SK-N-DZ (cell line): ENCODE measurements around the gene METTL21A.
A peak's percentile ranks its signal among the peaks of the same experiment; 100 is the strongest.

Source experiments
- DNase-seq: peaks from one replicate; pipeline ENCODE4 v3.0.0-alpha.2; 2015; ENCODE audit warnings: low spot score

METTL21A gene

DNA sequence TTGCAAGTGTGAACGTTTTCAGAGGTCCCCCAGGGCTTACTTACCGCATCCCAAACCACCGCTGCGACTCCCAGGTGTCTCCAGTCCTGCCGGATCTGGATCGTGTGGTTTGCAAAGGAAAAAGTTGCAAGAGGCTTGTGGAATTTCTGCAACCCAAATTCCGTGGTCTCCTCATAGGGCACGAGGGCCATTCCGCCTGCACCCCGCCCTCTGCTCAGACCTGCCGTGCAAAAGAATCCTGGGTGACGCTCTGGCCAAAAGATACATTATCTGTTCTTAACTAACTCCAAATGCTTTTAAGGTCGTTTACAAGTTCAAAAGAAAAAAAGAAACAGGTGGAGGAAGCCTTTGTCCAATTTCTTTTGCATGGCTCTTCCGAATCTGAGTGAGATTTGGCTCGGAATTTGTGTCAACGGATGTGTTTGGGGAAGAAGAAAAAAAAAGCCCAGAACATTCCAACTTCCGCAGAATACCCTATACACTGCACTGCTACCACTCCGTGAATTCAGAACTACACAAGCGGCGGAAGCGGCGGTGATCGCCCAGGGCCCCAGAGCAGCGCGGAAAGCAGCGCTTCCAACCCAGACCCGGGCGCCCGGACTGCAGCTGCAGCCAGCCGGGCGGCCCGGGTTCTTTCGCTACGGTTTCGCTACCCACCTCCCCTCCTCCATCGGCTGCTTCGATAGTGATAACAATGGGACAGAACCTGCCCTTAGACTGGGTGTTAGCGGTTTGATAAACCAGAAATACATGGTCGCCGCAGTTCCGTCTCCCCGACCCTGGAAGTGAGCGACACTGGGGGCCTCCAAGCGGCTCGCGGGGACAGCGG lies 795 bp downstream of the METTL21A start:
- peak; percentile 43 for DNase-seq

GRCh38 chr2:207621501-207622039 lies 3.6 kb downstream of the METTL21A start:
- DNase-seq = no peak

GRCh38 chr2:207619764-207620203 lies 5.4 kb downstream of the METTL21A start:
- DNase-seq = no peak

- DNase-seq = no peak
Observed at GRCh38 chr2:207617011-207617671, 8.1 kb downstream of the METTL21A start.

- no peak for DNase-seq
Observed at GRCh38 chr2:207616185-207616584, 9.0 kb downstream of the METTL21A start.

DNA sequence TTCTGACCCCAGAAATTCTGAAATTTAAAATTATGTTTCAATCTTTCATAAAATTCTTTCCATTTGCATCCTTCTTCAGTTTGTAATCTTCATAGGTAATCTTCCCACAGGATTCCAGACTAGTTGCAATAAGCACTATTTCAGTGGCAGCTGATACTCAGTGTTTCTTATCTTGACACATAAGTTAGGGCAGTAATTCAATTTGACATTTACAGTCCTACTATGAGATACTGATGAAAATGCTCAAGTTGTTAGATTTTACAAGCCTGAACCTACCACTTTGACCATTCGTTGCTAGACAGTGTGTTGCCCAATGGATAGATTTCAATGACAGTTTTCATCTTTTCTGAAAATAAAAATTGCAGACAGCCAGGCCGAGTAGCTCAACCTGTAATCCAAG lies 10.4 kb downstream of the METTL21A start:
- no peak for DNase-seq

DNA sequence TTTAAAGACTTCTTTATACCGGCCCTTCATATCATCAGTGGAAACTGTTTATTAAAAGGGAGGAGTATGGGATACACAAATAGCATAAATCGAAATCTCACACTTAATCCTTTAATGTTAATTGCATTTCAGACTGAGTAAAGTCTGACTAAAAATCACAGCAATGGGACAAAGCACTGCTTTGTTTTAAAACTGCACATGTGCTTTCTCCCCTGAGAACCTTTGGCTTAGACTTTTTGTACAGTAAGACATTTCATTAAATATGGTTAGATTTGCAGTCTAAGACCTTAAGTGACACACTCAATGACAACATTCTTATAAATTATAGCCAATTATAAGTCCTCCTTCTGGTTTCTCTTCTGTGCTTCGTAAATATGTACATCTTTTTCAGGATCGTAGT lies 12.5 kb downstream of the METTL21A start:
- DNase-seq = no peak

- no peak for DNase-seq
Observed at GRCh38 chr2:207606829-207607228, 18.4 kb downstream of the METTL21A start.

DNA sequence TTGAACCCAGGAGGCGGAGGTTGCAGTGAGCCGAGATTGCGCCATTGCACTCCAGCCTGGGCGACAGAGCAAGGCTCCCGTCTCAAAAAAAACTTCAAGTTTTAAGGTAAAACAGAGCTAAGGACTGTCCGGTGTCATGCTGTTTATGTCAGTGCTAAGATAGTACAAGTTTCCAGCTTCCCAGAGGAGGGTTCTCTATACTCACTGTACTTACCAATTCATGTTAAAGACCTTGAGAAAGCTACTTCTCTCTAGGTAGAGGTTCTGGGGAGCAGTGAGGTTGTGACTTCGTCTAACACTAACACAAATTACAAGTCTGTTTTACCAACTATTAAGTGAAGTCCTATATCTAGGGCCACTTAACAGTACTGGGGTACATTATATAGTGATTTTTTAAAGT lies 18.8 kb downstream of the METTL21A start:
- DNase-seq = no peak

- DNase-seq = no peak
Observed at GRCh38 chr2:207603486-207603885, 21.7 kb downstream of the METTL21A start.

- DNase-seq = no peak
Observed at GRCh38 chr2:207601774-207602173, 23.4 kb downstream of the METTL21A start.

GRCh38 chr2:207600231-207600630 lies 25.0 kb downstream of the METTL21A start:
- no peak for DNase-seq

- no peak for DNase-seq
Observed at GRCh38 chr2:207599636-207600035, 25.6 kb downstream of the METTL21A start.

GRCh38 chr2:207594731-207595130 lies 30.5 kb downstream of the METTL21A start:
- DNase-seq = no peak

GRCh38 chr2:207594264-207594663 lies 30.9 kb downstream of the METTL21A start:
- no peak for DNase-seq

DNA sequence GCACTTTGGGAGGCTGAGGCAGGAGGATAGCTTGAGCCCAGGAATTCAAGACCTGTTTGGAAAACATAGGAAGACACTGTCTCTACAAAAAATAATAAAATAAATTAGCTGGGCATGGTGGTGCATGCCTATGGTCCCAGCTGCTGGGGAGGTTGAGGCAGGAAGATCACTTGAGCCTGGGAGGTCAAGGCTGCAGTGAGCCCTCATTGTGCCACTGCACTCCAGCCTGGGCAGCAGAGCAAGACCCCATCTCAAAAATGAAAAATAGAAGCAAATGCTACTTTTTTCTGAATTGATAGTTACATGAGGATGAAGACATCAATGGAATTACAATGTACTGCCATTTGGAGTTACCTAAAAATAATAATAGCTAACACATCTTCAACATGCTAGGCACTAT lies 31.9 kb downstream of the METTL21A start:
- DNase-seq = no peak

GRCh38 chr2:207589143-207589542 lies 36.1 kb downstream of the METTL21A start:
- no peak for DNase-seq

DNA sequence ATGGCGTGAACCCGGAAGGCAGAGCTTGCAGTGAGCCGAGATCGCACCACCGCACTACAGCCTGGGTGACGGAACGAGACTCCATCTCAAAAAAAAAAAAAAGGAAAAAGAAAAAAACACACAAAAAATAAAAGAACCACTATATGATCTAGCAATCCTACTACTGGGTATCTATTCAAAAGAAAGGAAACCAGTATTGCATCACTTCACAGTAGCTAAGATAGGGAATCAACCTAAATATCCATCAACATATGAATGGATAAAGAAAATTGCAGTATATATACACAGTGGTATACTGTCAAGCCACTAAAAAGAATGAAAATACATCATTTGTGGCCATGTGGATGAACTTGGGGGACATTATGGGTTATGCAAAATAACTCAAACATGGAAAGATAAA lies 37.9 kb downstream of the METTL21A start:
- no peak for DNase-seq

DNA sequence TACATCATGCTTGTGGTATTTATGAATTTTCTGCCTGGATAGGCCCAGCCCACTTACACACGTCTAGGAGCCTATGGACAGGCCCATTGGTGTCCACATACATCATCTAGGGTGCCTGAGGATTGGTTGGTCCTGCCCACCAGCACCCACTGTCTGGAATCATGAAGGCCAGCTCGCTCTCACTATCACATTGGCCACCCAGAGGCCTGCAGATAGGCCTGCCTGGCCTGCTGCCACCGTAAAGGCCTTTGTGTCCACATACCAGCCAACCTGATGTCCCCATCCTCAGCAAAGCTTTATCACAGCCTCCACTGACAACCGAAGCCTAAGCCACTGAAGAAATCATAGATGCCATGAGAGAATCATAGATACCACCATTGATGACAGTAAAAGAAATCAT lies 40.2 kb downstream of the METTL21A start:
- no peak for DNase-seq

- no peak for DNase-seq
Observed at GRCh38 chr2:207571370-207571769, 53.8 kb downstream of the METTL21A start.

DNA sequence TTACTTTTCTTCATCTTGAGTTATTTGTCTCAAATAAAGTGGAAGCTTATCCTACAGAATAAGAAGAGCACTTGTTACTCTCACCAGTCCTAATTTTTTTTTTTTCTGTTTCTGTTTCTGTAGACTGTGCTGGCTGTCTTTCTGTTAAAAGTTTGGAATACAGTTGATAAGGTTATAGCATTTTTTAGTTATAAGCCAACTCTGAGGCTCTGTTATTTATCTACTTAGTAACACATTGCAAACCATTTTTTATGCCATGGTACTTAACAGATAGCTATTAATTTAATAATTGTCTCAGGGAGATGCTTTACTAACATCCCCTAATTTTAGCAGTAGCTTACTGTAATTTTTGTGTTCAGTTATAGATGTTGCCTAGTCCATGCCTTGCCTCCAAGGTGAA lies 57.5 kb downstream of the METTL21A start:
- no peak for DNase-seq

DNA sequence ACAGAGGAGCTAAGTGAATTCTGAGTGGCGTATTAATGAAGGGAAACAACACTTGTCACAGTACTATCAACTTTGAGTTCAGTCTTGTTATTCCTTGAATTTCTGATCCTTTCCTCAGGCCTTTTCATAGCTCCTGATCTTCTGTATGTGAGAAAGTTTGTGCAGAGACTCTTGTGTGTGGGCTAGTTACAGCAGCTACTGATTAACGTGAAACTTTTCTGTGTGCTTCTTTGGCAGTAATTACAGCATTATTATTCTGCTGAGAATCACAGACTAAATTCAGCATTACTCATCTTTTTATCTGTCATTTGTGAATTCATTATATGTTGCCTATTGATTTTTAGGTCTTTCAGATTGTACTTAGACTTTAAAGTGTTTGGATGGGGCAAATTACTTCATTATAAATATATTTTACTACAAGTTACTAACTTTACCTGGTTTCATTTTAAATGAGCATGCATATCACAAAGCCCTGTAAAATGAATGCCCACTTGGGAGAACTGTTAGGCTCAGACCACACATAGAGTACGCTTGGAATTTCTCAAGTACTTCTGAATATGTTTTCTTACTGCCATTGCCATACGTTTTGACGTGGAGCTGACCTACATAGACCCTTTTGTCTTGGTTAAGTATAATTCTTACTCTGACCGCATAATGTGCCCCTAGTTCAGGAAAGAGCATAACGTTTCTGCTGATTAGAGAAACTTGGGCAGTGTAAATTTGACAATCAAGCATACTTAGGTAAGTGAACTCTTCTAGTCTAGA lies 59.3 kb downstream of the METTL21A start:
- DNase-seq = no peak
